NCI-H2029 treated with DMSO at 0.1 percent for 48 hours (cell line): ENCODE data around the gene TSPAN7.

Experiments
- DNase-seq: peaks from one replicate; lab custom pipeline; 2025; lab: John Stamatoyannopoulos, UW

TSPAN7 gene

DNA sequence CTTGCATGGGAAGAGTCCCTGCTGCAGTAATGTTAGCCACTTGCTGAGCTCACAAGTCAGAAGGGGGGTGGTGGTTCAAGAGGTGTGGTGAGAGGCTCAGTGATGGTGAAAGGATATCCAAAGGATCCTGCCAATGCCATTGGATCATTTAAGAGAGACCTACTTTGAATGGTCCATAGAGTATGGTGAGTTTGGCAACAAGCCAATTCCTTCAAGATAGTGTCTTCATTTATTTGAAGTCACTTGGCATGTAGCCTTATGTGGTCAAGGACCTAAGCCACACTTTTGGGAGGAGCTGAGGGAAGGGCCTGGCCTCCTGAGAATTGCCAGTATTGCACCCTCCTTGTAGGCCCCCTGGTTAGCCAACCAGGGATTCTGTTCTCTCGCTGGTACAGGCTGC lies 87.9 kb downstream of the TSPAN7 start:
- DNase-seq = no peak

DNA sequence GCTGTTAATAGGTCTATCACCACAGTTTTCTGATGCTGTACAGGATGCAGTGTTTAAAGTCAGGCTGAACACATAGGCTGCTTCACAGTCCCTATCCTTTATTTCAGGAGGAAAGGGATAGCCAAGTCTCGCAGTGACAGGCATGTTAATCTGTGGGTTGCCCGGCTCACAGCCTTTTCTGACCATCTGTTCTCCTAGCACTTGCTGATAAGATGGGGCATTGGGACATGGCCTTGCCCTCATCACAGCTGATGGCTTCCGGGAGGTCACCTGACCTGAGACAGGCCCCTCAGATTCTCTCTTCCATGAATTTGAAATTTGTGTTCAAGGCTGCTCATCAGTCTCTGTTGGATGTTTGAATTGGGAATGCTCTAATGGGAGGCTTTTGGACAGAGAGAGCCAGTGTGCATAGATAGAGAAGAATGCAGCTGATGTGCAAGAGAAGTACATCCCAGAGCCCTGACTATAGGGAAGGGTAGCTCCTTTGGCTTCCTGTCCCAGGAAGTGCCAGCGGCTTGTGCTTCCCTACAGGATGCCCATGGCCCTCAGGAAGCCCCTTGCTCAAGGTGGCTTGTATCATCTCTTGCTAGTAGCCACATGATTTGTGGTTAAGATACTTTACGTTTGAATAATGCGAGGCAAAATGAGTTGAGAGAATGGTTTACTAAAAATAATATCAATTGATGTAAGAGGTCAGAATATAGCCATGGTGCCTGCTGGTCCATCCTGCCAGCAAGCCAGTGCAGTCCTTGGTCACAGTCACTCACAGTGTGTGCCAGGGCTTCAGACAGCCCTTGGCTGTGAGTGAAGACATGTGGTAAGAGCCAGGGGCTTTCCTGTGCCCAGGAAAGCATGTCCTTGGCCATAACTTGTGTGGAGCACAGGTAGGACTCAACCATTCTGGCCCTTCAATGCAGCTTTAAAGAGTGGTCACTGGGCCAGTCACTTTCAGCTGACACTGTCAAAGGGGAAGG lies 88.6 kb downstream of the TSPAN7 start:
- DNase-seq = no peak

DNA sequence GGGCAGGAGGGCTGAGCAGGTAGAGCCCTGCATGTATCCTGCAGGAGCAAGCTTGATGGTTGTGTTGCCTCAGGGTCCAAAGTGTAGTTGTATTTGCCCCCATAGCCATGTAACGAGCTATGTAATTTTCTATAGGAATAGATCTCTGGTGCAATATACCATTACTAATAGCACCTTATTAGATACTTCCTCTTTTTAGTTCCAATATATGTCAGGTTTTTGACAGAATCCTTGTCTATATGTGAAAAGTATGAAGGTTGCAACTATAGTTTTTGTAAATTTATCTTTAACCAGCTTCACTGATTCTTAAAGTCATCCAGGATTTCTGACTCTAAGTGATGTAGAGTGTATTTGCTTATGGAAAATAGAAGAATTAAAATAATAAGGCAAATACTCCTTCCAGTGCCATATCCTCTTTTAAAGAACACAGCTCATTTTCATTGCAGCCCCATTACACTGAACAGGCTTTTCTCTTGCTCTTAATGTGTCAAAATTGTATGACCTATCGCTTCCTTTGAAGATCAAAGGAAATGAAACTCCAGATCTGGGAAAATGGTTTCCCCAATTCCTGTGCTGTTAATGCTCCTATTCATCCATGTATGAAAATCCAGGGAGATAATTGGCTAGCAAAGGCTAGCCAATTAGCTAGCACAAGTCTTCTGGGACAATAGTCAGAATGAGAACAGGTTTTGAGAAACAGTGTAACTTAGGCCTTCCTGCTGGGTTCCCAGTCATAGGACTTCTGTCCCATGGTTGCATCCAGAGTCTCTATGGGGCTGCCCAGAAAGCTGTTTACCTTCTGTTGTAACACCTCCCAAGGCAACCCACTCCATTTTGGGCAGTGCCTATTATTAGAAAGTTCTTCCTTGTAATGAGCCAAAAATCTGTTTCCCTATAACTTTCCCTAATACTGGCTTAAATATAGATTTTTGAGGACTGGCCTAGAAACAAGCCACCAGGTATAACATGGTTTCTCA lies 90.6 kb downstream of the TSPAN7 start:
- DNase-seq = no peak

DNA sequence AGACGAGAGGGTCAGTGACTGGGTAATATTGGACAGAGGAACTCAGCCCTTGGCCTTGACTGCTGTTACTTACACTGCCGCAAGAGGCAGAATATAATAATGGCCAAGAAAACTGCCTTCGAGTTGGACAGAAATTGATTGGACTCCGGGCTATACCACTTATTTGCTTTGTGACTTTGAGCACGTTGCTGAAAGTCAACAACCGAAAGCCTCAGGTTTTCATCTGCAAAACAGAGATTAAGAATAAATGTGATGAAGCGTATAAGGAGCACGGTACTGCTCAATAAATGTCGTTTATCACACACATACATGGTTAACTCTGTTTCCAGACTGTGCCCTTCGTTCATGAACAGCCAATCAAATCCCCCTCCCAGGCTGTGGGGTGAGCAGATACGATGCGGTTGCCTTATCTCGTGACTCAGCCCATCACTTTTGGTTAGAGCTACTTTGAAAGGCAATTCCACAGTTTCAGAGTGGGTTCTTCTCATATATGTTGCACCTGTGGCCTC lies 91.6 kb downstream of the TSPAN7 start:
- DNase-seq = no peak

DNA sequence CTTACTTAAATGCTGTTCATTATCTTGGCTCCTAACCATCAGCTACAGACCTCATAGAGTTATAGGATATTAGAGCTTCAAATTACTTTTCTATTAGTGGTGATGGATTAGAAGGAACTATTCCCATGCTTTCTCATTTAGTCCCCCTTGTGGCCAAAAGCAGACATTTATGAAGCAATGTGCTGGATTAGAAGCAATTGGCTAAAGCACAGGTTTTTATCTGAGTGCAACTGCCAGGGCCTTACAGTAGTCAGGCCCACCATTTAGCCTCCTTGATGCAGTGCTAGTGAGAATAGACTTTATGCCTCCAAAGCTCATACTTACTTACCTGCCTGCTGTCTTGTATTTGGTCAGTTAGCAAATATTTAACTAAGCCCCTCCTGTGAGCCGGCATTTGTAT lies 93.0 kb downstream of the TSPAN7 start:
- no peak for DNase-seq

DNA sequence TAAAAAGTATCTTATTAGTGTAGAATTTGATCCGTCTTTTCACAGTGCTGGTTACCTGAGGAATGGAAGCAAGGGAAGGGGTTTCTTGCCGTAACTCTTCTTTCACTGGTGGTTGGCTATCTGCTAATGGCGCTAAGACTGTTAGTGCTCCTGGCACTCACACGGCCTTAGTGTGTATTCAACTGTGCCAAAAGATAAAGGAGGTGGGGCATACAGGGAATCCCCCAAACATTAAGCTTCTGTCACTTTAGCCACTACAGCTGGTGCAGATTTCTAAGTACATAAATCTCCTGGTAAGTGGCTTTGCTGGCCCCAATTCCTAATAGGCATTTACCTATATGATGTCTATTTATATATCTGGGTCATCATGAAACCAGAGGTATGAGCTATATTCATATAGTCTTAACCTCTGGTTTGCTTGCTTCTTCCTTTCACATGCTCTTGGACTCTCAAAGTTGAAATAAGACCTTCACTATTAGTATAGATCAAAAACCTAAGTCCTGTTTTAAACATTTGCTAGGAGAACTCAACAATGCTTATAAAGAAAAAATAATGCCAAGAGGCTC lies 95.1 kb downstream of the TSPAN7 start:
- DNase-seq = no peak

DNA sequence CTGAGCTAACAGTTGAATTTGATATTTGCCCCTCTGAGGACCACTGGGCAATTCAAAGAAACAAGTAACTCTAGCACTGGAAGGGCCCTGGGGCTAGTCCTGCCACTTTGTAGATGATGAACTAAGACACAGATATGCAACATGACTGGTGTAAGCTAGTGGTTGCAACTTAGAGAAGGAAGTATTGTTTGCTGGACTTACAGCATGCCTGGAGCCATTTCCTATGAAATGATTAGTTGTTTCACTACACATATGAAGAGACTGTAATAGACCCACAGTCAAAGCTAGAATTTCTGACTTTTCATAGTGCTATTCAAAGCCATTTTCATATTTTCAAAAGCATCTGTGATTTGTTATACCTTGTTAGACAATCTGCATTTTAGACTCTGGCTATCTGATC lies 96.2 kb downstream of the TSPAN7 start:
- DNase-seq = no peak

DNA sequence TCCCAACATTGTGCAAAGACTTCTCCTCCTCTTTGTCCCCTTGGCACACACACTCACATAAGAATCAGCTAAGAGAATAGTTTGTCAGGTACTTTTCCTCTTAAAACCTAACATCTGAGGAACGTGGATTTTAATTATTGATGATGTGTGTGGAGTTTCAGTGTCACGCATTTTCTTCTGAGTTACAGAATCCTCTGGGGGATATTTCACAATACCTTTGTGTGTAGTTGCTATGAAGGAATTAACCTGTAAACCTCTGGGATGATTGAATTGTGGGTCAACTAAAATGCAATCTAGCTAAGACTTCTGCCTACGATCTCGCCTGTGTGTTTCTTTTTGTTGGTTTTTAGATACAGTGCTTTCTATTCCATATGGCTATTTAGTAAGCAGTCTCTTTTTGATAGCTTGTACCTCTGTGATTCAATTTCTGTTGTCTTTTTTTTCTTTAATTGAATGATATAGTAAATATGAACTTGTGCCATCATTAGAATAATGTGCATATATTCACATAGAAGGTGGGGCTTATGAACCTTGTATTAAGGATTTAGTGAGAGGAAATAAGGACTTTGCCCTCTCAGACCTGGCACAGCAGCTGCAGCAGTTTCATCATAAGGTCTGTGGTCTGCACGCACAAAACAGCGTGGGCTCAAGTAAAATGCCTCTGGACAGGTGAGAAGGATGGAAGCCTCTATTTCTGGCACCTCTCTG lies 99.2 kb downstream of the TSPAN7 start:
- DNase-seq = no peak

DNA sequence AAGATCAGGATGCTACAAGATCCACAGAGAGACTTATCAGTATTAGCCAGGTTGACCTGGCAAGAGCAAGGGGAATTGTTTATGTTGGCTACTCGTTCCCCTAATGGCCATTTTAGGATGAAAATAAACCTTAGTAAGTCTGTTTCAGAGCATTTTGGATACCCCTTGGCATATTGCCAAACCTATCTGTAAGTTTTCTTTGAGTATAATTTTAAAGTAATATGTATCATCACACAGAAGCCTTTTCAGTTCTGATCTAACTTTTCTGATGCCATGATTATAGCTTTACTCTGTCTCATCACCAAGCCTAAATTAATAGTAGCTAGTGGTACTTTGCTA lies 99.7 kb downstream of the TSPAN7 start:
- no peak for DNase-seq

DNA sequence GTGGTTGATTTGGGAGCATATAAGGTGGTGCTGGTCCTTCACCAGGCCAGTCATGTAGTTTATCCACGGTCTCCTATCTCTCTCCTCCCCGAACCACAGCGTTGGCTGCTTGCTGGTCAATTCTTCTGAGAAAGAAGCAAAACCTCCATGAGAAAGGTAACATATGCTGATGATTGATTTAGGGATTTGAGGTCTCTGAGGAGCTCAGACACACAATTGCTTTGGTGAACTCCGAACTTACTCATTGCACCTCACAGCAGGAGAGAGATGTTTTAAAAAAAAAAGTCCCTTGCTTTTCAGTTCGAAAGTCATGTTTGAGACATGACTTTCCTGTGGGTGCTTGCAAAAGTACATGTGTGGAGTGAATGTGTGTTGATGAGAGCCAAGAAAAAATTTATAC lies 100.2 kb downstream of the TSPAN7 start:
- no peak for DNase-seq

DNA sequence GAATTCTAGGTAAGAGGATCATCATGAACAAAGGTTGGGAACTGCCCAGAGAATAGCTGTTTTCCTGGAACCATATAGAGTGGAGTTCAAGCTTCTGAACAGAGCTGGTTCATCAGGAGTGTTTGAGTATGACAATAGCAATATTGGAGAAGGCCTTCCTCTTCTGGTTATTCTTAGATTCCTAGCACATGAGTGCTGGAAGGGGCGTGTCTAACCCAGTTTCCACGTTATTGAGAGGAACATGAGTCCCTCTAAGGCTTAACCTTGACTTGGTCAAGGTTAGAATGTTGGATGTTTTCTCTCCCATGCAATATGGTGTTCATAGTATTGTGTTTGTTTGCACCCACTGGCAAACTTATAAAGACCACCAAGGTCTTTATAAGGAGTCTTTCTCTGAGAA lies 101.3 kb downstream of the TSPAN7 start:
- no peak for DNase-seq

DNA sequence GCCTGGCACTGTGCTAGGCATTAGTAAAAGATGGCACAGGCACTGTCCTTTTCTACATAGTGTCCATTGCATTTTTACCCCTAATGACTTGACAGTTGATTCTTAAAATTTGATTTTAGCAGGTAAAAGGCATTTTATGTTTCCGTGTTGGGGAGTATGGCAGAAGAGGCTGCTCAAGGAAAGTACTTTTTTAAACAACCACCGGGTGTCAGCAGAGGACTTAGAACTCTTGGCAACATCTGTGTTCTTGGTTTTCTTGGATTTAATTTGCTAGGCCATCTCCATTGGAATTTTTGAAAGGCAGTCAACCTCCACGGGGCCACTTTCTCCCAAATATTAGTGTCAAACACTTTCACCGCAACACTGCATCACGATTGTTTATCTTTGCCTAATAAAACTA lies 102.9 kb downstream of the TSPAN7 start:
- peak; percentile 21 for DNase-seq

DNA sequence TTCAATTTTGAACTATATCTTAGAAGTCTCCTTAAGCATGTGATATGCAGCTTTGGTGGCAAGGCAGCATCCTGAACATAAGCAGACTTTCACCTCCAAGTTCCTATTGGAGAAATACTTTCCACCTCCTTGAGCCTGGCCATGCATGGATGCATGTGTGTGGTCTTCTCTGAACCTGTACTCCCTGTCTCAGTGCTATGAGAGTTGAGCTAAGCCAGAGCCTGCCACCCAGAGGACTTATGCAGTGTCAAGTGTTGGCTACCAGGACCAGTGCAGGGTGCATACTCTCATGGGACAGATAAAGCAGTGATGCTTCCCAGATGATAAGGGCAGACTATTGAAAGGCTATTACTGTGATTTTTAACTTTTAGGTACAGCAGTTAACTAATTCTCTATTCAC lies 105.6 kb downstream of the TSPAN7 start:
- no peak for DNase-seq

DNA sequence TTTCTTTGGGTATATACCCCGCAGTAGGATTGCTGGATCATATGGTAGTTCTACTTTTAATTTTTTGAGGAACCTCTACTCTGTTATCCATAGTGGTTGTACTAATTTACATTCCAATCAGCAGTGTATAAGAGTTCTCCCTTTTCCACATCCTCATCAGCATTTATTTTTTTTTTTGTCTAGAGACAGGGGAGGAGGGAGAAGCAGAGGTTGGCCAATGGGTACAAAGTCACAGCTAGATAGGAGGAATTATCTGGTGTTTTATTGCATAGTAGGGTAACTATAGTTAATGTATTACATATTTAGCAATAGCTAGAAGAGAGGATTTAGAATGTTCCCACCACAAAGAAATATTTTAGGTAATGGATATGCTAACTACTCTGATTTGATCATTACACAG lies 107.4 kb downstream of the TSPAN7 start:
- DNase-seq = no peak

DNA sequence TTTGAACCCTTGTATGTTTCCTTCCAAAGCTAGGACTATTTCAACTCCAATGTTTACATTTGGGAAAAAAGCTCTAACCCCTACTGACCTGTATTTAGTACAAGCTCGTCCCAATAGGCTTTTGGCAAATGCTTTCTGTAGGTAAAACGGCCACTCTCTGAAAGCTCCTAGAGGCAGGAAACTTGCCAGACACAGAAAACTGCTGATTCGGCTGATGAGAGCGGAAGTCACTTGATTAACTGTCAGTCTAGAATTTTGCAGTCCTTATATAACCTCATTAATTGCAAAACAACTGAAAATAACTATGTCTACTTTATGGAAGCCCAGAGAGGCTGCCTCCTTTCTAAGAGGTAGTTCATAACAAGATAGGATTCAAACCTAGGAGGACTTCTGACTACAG lies 108.1 kb downstream of the TSPAN7 start:
- DNase-seq = no peak

DNA sequence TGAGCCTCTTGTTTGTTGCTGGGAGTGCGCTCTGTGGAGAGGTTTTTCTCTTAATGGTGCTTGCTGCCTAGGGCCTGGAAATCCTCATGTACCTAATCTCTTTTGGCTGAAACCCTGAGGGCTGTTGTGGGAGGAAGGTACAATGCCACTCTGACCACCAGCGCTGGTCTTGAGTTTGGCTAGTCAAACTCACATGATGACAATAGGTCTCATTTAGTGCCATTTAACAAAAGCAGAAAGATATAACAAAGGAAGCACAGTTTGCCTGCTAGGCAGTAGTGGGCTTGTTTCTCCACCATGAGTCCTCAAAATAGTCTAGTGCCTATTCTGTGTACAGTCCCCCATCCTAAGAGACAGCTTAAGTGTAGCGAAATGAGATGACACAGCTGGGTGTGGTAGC lies 111.3 kb downstream of the TSPAN7 start:
- DNase-seq = no peak

DNA sequence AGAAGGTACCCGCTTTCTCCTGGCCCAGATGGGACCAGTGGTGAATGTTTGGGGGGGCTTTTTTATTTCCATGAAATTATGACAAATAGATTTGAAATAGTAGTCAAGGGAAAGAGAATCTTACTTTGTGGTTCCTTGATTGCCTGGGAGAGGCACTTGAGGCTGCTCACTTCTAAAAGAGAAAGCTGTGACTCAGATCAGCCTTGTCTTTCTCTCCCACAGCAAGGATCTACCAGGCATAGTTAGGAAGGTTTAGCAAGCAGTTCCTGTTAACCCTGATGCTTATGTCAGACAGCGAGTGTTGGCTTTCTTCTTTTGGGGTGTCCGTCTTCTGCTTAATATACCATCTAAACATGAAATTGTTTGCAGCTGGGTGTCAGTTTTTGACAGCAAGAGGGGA lies 114.5 kb downstream of the TSPAN7 start:
- no peak for DNase-seq

DNA sequence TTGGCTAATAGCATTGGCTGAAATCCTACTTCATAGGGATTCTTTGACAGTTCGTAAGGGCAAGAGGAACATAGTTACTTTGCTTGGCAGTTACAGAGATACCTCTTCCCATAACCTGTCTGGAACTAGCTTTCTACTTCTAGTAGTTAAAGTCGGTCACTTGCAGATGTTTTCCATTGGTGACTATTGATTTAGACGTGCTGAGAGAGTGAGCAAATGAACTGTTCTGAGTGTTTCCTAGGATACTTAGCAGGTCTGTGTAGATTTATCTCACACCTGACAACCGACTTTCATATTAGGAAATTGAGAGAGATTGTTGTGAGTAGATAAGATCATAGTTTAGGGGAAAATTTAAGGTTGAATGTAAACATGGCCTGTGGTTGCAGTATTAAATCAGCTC lies 116.8 kb downstream of the TSPAN7 start:
- DNase-seq = no peak

DNA sequence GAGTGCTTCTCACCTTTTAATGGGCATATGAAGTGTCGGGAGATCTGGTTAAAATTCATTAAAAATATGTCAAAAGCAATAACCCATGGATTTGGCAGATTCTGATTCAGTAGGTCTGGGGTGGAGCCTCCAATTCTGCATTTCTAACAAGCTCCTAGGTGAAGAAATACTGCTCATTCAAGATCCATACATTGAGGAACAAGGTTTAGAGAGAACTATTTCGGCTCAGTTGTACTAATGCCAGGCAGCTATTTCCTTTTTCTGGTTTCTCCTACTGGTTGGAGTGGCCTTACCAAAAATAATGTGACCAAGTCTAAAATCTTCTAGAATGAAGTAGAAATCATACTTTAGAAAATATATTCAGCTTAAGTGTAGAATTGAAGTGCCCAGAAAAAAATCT lies 117.5 kb downstream of the TSPAN7 start:
- DNase-seq = no peak

DNA sequence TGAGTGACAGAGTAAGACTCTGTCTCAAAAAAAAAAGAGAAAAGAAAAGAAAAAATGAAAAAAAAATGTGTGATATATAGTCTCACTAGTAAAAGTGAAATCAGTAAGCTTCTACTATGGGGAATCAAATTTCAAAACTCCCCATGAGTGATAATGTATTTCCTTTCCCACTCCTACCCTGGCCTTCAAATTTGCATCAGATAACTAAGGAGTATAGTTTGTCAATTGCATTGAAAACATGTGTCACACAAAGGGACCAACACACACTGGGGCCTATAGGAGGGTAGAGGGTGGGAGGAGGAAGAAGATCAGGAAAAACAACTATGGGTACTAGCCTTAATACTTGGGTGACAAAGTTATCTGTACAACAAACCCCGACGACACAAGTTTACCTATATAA lies 118.4 kb downstream of the TSPAN7 start:
- DNase-seq = no peak

DNA sequence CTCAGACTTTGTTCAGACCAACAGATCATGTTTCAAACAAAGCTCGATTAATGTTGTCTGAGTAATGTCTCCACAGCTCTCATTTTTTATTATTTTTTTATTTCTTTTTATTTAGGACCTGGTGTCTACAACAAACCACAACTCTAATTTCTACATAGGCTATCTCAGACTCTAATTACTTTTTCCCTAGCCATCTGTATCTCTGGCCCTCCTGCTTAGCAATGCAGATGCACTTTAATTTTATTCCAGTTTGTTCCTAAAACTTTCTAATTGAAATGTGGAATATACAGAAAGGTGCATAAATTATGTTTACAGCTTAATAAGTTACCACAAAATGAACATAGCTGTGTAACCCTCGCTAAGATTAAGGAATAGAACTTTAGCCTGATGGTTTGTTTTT lies 120.8 kb downstream of the TSPAN7 start:
- no peak for DNase-seq

DNA sequence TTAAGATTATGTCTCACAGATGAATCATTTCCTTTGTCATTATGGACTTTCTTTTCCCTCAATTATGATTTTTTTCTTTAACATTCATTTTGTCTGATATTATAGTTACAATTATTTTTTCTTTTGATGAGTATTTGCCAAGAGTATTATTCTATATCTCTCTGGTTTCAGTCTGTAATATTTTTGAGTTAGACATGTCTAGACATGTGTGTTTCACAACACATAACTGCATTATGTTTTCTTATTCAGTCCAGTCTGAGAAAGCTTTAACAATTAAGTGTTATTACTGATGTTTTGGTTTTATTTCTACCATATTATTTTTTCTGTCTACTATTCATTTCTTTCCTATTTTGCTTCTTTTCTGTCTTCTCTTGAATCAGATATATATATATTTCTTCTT lies 131.6 kb downstream of the TSPAN7 start:
- DNase-seq = no peak
